ENCODE data around the gene MAGI1. TPM values are rescaled to one million over a fixed set of nuclear protein-coding genes. Genes with fewer than 3 reads are reported as not detected.

MAGI1 gene
- total RNA-seq, 1 donor, result 0.27 TPM

DNA sequence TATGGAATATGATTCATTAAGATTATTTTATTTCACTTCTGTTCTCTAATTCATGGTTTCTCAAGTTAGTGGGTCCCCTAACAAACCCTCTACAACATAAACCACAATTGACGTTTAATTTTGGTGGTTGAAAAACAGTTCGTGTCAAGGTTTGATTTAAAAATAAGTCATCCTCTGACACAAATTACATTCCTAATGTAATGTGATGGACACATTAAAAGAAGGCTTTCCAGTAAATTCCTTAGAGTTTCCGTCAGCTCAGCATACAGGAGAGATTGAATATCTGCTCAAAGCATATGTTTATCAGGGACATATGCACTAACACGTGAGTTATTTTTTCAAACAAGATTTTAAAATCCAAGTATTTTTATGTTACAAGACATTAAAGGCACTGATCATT lies 724.4 kb downstream of the MAGI1 start:
- no peak for DNase-seq (ENCODE audit: low read depth in 2 of 3, low spot score in 2 of 3)

DNA sequence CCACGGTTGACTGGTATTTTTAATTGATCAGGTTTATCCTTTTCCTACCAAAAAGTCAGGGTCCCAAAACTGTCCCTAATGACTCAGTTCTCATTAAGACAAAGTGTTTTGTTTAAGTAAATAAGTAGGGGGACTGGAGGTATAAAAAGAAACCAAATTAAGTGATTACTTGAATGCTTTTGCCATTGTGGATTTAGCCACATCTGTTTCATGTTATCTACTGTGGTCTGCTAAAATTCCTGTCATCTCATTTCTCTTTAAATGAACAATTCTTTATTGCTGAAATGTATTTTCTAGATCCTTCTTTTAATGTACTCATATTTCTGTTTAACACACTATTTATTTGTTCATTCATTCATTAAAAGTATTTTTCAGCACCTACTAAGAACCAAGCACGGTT lies 725.1 kb downstream of the MAGI1 start:
- DNase-seq (ENCODE audit: low read depth in 2 of 3, low spot score in 2 of 3), result no peak

DNA sequence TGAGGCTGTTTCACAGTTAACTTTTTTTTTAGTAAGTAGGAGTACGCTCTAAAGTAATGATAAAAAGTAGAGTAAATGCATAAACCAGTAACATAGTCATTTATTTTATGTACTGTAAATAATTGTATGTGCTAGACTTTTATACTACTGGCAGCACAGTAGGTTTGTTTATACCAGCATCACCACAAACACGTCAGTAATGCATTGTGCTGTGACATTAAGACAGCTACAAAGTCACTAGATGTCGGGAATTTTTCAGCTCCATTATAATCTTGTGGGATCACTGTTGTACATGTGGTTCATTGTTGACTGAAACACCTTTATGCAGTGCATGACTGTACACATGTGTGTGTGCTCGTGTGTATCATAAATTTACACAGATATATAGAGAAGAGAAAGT lies 732.9 kb downstream of the MAGI1 start:
- DNase-seq (ENCODE audit: low read depth in 2 of 3, low spot score in 2 of 3), result no peak

Small RNAs within 50 kb of the gene (small RNA-seq; reads per million reads assigned to genes)
- gene RF00019, result not detected

Other genes with a start within 250 kb of the MAGI1 start
- gene SLC25A26, start 182.1 kb upstream of the MAGI1 start, total RNA-seq, result 22.1 TPM

Data from hematopoietic multipotent progenitor cell (in vitro differentiated cells).